T-helper 1 cell treated with Interleukin-12 subunit alpha and Interleukin-12 subunit beta and Interleukin-4 antibody, amounts not matched to agents 30 μg/mL and 1 μg/mL, for 36 hours (primary cell): ENCODE data around the gene CPEB4.

Experiments
- H3K27ac Mint-ChIP-seq: one replicate; pipeline ENCODE4 v1.8.0; 2021; ENCODE audit warnings: mild to moderate bottlenecking, mixed read lengths
- H3K27me3 Mint-ChIP-seq: one replicate; pipeline ENCODE4 v1.8.0; 2021; ENCODE audit warnings: low read depth, mixed read lengths
- H3K36me3 Mint-ChIP-seq: one replicate; pipeline ENCODE4 v1.8.0; 2021; ENCODE audit warnings: low read depth, mixed read lengths
- H3K4me1 Mint-ChIP-seq: one replicate; pipeline ENCODE4 v1.8.0; 2021; ENCODE audit warnings: low read depth, mixed read lengths
- H3K4me3 Mint-ChIP-seq: one replicate; pipeline ENCODE4 v1.8.0; 2021; ENCODE audit warnings: mild to moderate bottlenecking, moderate library complexity, mixed read lengths
- H3K9me3 Mint-ChIP-seq: one replicate; pipeline ENCODE4 v1.8.0; 2021; ENCODE audit warnings: mixed read lengths

CPEB4 gene

DNA sequence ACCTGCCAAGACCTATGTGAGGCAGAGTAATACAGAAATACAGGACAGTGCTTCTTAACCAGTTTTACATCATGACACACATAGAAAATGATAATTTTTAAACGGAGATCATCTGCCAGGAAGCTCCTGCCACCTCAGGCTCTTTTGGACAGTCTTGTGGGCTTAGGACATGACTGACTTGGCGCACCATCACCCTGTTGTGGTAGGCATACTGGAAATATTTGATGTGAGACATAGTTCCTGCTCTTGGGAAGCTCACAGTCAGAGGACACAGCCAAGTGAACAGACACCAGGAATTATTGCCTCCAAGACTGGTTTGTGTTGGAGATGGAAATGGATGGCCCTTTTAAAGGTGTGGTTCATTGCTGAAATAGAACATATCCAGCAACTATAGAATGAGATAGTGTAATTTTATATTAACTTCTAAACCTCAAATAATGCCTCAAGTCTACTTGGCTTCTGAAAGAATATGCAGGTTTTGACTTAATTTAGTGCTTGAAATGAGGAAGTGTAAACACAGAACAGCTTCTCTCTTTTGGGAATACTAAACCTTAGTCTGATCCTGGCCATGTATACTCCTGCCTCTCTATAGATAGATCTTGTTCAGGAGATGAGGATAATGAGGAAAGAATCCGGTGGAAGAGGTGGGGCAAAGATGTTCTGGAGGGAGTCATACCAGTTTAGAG is 19.7 kb downstream of the CPEB4 start:
- Mint-ChIP-seq H3K27me3 (no peaks in the 10 kb centered on the region), H3K9me3 (no peaks in the 10 kb centered on the region), H3K4me1 (peaks cover 7% of the 10 kb centered on the region), H3K27ac (peak overlapping the region; percentile 21), H3K4me3 (no peak overlapping the region), H3K36me3 (peaks cover 13% of the 10 kb centered on the region)

DNA sequence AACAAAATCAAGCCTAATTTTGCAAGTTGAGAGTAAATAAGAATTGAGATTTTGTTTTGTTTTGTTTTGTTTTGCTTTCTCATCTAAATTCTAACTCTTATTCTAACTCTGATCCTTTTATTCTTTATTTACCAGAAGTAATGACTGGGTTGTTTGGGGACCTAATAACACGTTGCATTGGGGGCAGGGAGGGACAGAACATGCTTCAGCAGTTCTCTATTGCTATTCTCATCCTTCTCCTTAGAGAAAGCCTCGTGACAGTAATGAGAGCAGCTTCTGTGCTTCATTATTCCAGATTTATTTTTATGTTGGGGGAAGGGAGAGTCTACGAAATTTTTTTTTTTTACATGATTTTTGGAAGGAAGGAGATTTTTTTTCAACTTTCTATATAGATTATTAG is 21.1 kb downstream of the CPEB4 start:
- H3K4me3 Mint-ChIP-seq, result no peak overlapping the region
- no peaks in the 10 kb centered on the region for H3K9me3 Mint-ChIP-seq
- no peak overlapping the region for H3K27ac Mint-ChIP-seq
- H3K36me3 Mint-ChIP-seq, result peaks cover 13% of the 10 kb centered on the region
- no peaks in the 10 kb centered on the region for H3K27me3 Mint-ChIP-seq
- H3K4me1 Mint-ChIP-seq, result peaks cover 6% of the 10 kb centered on the region

DNA sequence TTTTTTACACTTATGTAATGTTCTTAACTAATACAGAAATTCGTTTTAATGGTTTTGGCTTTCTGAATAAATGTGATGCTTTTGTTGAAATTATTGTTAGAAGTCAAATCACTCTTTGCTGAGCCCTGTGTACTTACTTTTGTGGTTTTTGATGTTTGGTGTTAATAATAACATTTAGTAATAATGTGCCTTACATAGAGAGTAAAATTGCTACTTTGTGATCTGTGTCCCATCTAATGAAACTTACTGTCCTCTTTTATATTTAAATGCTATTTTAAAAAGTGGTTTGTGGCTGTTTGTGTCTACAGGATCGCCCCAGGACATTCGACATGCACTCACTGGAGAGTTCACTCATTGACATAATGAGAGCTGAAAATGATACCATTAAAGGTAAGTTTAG is 22.1 kb downstream of the CPEB4 start:
- peaks cover 6% of the 10 kb centered on the region for H3K4me1 Mint-ChIP-seq
- H3K4me3 Mint-ChIP-seq, result no peak overlapping the region
- no peaks in the 10 kb centered on the region for H3K9me3 Mint-ChIP-seq
- H3K36me3 Mint-ChIP-seq, result peaks cover 15% of the 10 kb centered on the region
- H3K27ac Mint-ChIP-seq, result no peak overlapping the region
- H3K27me3 Mint-ChIP-seq, result no peaks in the 10 kb centered on the region

DNA sequence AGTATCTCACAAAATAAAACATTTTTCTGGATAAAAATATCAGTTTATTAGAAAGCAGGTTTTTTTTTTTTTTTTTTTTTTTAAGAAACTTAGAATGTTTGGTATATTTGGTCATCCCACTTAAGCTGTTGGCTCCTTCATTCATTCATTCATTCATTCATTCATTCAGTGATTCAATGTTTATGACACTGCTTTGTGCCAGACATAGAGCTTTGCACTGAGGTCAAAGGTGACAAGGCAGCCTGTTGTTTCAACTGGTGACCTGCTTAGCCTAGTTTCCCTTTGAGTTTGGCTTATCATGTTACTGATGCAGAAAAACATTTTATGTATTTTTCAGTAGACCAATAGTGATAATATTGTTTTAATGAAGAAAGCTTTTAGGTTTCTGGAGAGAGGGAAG is 23.5 kb downstream of the CPEB4 start:
- Mint-ChIP-seq H3K27ac (no peak overlapping the region), H3K4me3 (no peak overlapping the region), H3K9me3 (no peaks in the 10 kb centered on the region), H3K36me3 (peaks cover 14% of the 10 kb centered on the region), H3K27me3 (no peaks in the 10 kb centered on the region), H3K4me1 (peaks cover 6% of the 10 kb centered on the region)

DNA sequence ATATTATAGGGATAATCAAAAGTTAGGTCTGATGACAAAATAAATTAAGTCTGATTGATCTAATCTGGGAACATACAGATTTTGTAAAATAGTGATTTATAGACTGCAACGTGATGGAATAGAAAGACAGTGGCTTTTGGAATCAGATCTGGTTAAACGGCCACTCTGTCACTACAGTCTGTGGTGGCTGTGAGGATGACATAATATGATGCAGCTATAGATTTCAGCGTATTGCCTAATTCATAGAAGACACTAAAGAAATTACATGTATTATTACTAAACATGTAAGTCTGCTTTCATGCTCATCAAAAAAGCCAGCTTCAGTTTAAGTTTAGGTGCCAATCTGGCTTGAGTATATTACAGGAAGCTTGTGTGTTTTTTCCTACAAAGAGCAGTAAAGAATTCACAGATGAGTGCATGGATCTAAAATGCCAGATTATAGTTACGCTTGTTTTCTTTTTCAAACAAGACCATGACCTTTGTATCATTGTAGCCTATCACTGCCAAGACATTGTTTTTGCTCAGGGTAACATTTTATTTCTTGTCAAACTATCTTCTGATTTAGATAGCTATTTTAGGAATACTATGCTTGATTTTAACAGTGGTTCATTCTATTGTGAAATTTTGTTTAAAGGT is 25.7 kb downstream of the CPEB4 start:
- Mint-ChIP-seq H3K36me3 (peaks cover 14% of the 10 kb centered on the region), H3K9me3 (no peaks in the 10 kb centered on the region), H3K4me3 (no peak overlapping the region), H3K27ac (no peak overlapping the region), H3K27me3 (no peaks in the 10 kb centered on the region), H3K4me1 (peaks cover 6% of the 10 kb centered on the region)

DNA sequence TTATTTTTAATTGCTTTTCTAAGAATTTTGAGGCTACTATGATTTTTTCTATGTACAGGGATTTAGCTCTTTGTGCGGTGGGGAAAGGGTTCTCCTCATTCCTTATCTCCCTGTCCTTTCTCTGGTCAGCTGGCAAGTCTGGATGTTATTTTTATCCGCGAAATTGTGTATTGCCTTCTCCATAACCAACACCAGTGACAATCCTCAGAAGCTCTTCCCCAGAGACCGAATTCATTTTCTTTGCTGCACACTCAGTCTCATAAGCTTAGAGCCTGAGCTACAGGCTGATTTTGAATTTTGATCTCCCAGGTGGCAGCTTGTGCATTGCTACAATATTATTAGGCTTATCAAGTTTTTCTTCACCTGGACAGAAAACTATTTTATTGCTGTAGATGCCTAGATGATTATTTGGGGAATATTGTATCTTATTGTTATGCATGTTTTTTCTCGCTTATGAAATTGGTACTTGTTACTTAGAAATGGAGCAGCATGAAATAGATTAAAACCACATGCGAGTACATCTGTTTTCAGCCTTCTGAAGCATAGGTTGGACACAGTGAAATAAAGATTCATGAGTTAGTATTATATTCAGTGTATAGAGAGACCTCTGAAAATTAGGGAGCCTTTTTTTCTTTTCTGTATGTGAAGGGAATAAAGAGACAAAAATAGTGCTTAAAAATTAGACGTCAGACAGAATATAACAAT is 27.3 kb downstream of the CPEB4 start:
- peaks cover 4% of the 10 kb centered on the region for H3K4me1 Mint-ChIP-seq
- H3K4me3 Mint-ChIP-seq, result no peak overlapping the region
- peaks cover 11% of the 10 kb centered on the region for H3K36me3 Mint-ChIP-seq
- H3K27me3 Mint-ChIP-seq, result no peaks in the 10 kb centered on the region
- no peaks in the 10 kb centered on the region for H3K9me3 Mint-ChIP-seq
- no peak overlapping the region for H3K27ac Mint-ChIP-seq

DNA sequence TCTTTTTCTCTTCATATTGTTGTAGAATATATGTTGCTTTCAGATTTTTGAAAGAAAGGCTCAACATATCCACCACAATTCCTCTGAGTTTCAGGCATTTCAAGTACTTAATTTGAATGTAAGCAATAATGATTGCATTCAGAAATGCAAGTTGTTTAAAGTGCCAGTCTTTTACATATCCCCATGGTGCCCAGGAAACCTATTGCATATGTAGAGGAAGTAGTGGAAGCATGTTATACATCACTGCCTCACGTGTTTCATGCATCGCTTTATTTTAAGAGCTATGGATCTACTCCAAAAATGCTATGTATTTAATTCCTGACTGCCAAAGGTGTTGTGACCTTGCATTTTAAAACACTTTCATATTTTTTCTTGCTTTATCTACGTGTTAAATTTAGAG is 28.1 kb downstream of the CPEB4 start:
- H3K4me1 Mint-ChIP-seq, result peaks cover 4% of the 10 kb centered on the region

DNA sequence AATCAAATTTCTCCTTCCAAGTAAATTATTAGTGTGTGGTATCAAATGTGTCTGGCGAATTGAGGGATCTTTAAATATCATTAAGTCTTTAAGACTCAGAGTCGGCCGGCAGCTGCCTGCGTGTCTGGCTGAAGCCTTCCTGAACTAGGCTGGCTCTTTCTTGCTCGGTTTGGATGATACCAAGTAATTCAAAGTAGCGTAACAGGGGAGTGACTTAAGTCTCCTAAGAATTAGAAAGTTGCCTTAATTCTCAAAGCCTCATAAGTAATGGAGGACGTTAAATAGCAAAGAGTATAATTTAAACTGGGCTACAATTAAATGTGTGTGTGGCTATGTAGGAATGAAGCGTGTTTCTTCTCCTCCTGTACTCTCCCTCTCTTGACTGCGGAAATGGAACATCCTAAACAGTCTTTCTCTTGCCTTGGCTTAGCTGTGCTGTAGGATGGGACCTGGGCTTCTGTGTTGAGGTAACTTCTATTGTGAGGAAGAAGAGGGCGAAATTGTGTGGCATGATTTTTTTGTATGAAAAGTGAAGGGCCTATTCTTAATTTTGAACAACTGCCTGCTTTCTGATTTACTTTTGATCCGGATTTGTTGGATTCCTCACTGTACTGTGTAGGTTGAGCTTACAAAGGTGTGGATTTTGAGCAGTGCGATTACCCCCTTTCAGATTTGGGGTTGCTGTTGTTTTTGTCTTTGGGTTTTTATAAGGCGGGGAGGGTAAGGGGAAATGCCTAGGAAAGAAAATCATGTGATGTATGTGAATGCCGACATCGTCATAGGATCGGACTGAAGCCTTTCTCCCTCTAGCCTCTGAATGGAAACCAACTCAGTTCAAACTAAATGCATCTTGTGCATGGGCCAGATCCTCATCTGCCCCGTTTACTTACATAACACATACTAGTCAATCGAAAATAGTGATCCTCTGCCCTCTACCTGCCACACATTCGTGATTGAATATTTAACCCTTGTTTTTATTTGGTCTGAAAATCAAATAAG is 29.9 kb downstream of the CPEB4 start:
- H3K4me3 Mint-ChIP-seq, result no peak overlapping the region
- H3K27ac Mint-ChIP-seq, result no peak overlapping the region
- peaks cover 5% of the 10 kb centered on the region for H3K4me1 Mint-ChIP-seq
- H3K9me3 Mint-ChIP-seq, result no peaks in the 10 kb centered on the region
- peaks cover 8% of the 10 kb centered on the region for H3K36me3 Mint-ChIP-seq
- H3K27me3 Mint-ChIP-seq, result no peaks in the 10 kb centered on the region

More for the DNA sequence above, 28.1 kb downstream of the CPEB4 start:
- no peaks in the 10 kb centered on the region for H3K9me3 Mint-ChIP-seq
- peaks cover 11% of the 10 kb centered on the region for H3K36me3 Mint-ChIP-seq
- H3K4me3 Mint-ChIP-seq, result no peak overlapping the region
- H3K27ac Mint-ChIP-seq, result no peak overlapping the region
- no peaks in the 10 kb centered on the region for H3K27me3 Mint-ChIP-seq

DNA sequence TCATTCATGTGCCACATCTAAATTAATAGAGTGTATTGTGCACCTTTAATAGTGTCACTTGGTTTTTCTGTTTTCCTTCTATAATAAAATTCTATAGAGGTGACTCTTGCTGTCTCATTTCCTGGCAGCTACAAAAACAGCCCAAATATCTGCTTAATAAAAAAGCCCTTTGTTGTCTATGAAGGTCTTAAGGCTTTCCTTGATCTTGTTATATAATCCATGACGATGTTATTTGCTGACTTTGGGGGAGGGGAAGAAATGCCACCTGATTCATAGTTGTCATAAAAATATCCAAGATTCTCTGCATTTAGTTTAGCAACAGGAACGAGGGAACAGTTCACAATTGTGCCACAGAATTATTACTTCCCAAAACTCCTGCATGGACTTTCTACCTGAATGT is 31.3 kb downstream of the CPEB4 start:
- H3K4me3 Mint-ChIP-seq, result no peak overlapping the region
- H3K4me1 Mint-ChIP-seq, result peaks cover 10% of the 10 kb centered on the region
- no peak overlapping the region for H3K27ac Mint-ChIP-seq
- peaks cover 14% of the 10 kb centered on the region for H3K36me3 Mint-ChIP-seq
- H3K9me3 Mint-ChIP-seq, result no peaks in the 10 kb centered on the region
- no peaks in the 10 kb centered on the region for H3K27me3 Mint-ChIP-seq

DNA sequence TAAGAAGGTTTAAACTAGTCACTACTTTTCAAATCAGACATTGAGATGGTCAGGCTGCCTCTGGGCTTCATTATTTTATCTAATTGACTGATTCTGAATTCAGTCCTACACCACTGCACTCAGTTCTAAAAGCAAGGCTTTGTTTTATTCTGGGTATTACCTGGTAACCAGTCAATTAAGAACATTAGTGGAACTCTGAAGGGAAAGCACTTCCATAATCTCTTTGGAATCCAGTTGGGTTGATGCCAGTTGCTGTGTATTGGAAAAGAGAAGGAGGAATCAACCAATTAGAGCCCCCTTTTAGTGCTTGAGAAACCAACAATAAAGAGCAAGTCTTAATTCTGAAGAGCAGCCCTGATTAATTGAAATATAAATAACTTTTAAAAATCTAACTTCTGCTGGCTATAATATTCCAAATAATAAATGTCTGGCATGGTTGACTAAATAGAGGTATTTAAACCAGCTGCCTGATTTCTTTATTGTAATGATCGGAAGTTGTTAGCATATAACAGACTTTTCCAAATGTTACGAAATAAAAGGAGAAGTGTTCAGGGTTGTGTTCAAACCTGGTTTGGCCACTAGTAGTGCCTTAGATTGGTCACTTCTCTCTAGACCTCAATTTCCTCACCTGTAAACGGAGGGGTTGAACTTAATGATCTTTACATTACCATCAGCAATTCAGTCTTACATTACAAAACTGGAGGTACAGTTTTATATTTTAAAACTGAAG is 32.0 kb downstream of the CPEB4 start:
- H3K27ac Mint-ChIP-seq, result no peak overlapping the region
- peaks cover 12% of the 10 kb centered on the region for H3K4me1 Mint-ChIP-seq
- peaks cover 12% of the 10 kb centered on the region for H3K36me3 Mint-ChIP-seq
- no peaks in the 10 kb centered on the region for H3K27me3 Mint-ChIP-seq
- H3K4me3 Mint-ChIP-seq, result no peak overlapping the region
- H3K9me3 Mint-ChIP-seq, result no peaks in the 10 kb centered on the region

DNA sequence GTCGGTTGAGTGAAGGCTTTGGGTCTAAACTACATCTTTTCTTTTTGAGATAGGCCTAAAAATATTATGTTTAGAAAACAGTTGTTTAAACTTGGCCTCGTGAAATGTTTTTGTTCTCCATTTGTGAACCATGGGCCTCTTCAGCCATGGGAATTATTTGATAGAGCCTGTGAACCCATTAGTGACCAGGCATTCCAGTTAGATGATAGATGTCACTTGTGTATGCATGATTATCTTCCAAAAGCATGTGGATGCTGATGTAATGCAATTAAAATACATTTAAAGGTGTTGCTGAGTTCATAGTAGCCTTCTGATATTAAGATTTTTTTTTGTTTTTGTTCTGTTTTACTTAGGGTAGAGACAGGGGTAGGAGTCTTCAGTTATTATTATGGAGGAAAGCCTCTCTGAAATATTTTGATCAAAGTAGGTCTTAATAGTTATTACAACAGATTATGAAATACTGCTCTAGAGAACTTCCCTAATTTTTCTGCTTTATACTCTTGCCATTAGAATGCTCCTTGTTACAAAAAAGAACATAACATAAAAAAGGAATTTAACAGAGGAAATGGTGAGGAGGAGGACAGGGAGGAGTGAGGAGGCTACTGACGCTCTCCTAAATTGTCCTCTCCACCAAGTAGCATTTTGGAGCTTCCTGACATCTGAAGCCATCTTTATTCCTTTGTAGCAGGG is 32.9 kb downstream of the CPEB4 start:
- H3K4me1 Mint-ChIP-seq, result peaks cover 12% of the 10 kb centered on the region
- peaks cover 12% of the 10 kb centered on the region for H3K36me3 Mint-ChIP-seq
- H3K4me3 Mint-ChIP-seq, result no peak overlapping the region
- H3K27ac Mint-ChIP-seq, result no peak overlapping the region
- no peaks in the 10 kb centered on the region for H3K9me3 Mint-ChIP-seq
- H3K27me3 Mint-ChIP-seq, result no peaks in the 10 kb centered on the region

DNA sequence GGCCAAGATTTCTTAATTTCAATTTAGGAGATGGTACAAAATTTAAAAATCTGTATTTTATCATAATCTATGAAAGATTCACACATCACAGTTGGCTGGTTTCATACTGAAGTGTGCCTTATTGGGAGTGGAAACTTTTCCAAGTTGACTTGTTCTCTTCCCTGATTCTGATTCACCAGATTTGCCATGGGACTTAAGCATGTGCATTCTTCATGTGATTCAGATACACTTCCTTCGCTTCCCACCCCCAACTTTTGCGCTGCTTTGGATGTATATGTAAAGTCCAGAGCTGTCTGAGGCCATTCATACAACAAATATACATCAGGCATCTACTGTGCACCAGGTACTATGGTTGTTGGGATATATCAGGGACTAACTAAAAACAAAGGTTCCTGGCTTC is 34.4 kb downstream of the CPEB4 start:
- Mint-ChIP-seq H3K9me3 (no peaks in the 10 kb centered on the region), H3K36me3 (peaks cover 11% of the 10 kb centered on the region), H3K4me1 (peaks cover 8% of the 10 kb centered on the region), H3K27me3 (no peaks in the 10 kb centered on the region), H3K4me3 (no peak overlapping the region), H3K27ac (no peak overlapping the region)
